GM19193 (cell line): ENCODE data around the gene PADI1.

ENCODE experiments used
- POLR2A ChIP-seq: IDR thresholded peaks from 4 replicates; pipeline ENCODE4 v1.6.1; 2011; ENCODE audit not compliant: insufficient read depth, insufficient read length; ENCODE audit errors: extremely low read depth

The PADI1 gene

DNA sequence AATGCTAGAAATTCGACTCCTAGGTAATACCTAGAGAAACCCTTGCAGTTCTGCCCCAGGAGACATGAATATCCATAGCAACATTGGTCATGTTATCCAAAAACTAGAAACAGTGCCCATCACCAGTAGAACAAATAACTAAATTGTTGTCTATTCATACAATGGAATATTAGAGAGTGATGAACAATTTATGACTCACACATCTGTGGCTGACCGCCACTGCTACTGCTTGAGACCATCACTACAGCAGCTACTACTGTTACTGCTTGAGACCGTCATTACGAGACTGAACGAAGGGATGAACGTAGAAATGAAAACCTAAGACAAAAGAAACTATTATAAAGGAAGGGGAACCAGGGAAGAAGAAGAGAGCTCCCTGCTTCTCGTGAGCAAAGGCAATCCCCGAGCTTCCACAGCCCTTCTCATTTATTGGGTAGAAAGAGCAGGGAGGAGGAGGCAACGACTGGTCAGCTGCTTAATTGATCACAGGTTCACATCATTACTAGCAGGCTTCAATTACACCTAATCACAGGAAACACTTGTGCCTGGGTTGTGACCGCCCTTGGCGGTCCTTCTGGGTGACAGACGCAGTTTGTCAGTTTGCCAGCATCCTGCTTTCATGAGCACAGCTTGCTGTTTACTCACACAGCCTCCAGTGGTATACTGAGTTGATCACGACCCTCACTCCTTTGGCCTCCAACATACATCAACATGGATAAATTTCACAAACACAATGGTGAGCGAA is 88.9 kb downstream of the PADI1 start:
- TF ChIP-seq POLR2A, result no peak

DNA sequence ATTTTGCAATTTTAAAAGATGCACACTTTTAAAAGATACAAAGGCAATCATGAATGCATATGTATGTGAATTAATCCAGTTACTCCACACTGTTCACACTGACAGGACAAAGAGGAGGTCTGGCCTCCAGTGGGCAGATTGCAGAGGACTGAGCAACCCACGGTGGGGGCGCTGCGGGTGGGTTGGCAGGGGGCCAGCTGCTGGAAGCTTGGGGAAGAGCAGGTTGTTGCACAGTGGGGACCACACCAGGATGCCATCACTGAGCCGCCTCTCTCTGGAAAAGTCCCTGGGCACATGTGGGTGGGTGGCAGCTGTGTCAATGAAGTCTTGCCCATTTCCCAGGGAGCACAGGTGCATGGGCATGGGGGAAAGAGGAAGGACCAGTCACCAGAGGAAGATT is 90.4 kb downstream of the PADI1 start:
- no peak for TF ChIP-seq POLR2A
